ENCODE data around the gene PAIP2. TPM values are rescaled to one million over a fixed set of nuclear protein-coding genes. Genes with fewer than 3 reads are reported as not detected.

The PAIP2 gene
- total and polyA plus RNA-seq, 2 of the 4 experiments (the other 2 are of a cell fraction), result 41.9 to 59.5 TPM

- Histone ChIP-seq H2AK9ac (replicated peaks; ENCODE audit: low read depth, low read length, poor library complexity) (no peak overlapping the region), H2AK5ac (ENCODE audit: low read depth, low read length) (no peak overlapping the region), H3K9me1 (ENCODE audit: insufficient read depth, low read length) (peaks cover 22% of the 10 kb centered on the region), H3K9me3 (ENCODE audit: control insufficient read depth, insufficient read depth, low read length) (no peaks in the 10 kb centered on the region), H3K27ac (ENCODE audit: insufficient read depth, low read length) (no peak overlapping the region), H3K4me3 (ENCODE audit: insufficient read depth, low read depth, low read length) (no peak overlapping the region), H4K20me1 (ENCODE audit: insufficient read depth, low read length) (peaks cover 10% of the 10 kb centered on the region; the same call in 1 of the 2 replicates), H3K4ac (ENCODE audit: low read depth, low read length) (no peak overlapping the region), H3K23ac (ENCODE audit: low read depth, low read length) (no peak overlapping the region), H4K91ac (ENCODE audit: insufficient read depth, low read depth, low read length) (no peak overlapping the region), H3K9ac (ENCODE audit: low read depth, low read length) (no peak overlapping the region), H3K4me1 (ENCODE audit: control insufficient read depth, insufficient read depth, low read length) (peaks cover 6% of the 10 kb centered on the region; the same call in 1 of the 2 replicates), H2BK20ac (ENCODE audit: low read depth, low read length) (no peak overlapping the region), H3K36me3 (ENCODE audit: control insufficient read depth, insufficient read depth, low read length) (peaks cover 32% of the 10 kb centered on the region), H3K27me3 (ENCODE audit: control insufficient read depth, insufficient read depth, low read length) (no peaks in the 10 kb centered on the region), H3K56ac (ENCODE audit: extremely low read depth, insufficient read depth, low read length) (no peak overlapping the region), H3K14ac (replicated peaks; ENCODE audit: low read depth, low read length) (no peak overlapping the region), H4K5ac (ENCODE audit: low read depth, low read length) (no peak overlapping the region), H2BK5ac (ENCODE audit: low read depth, low read length, poor library complexity, severe bottlenecking) (no peak overlapping the region), H2AFZ (replicated peaks; ENCODE audit: low read length, poor library complexity) (no peak overlapping the region), H3K79me1 (ENCODE audit: low read depth in 1 of 2, low read length in 2 of 2) (peaks cover 6 to 21% of the 10 kb centered on the region in 2 experiments; a peak in 3 of 4 replicates), H2BK120ac (ENCODE audit: low read depth, low read length) (no peak overlapping the region), H4K8ac (ENCODE audit: low read depth in 2 of 2, low read length in 2 of 2) (no peak overlapping the region), H2BK15ac (ENCODE audit: low read depth, low read length) (no peak overlapping the region), H3K4me2 (ENCODE audit: low read depth, low read length) (no peak overlapping the region), H3K18ac (ENCODE audit: low read depth, low read length) (no peak overlapping the region)
- dilution Hi-C loops (cut with HindIII; ENCODE audit: low sequenced_read_pairs, unreplicated experiment) (no loop called here), in situ Hi-C loops (cut with MboI; ENCODE audit: low sequenced_read_pairs) (no loop called here), intact Hi-C loops (cut with micrococcal nuclease) (no loop called here)
- TF ChIP-seq MAZ (IDR thresholded peaks at IDR 0.05; ENCODE audit: borderline replicate concordance, low read depth, low read length) (no peak), NFE2L2 (IDR thresholded peaks at IDR 0.05; ENCODE audit: low read depth, low read length) (no peak), MXI1 (IDR thresholded peaks at IDR 0.05; ENCODE audit: borderline replicate concordance, low read depth, low read length) (no peak), CHD1 (IDR thresholded peaks at IDR 0.05; ENCODE audit: low read depth, low read length) (no peak), CEBPB (IDR thresholded peaks at IDR 0.05; ENCODE audit: low read depth, low read length) (no peak), RFX5 (IDR thresholded peaks at IDR 0.05; ENCODE audit: low read depth, low read length) (no peak), FOS (IDR thresholded peaks at IDR 0.05; ENCODE audit: low read depth, low read length) (no peak), ELK1 (IDR thresholded peaks at IDR 0.05; ENCODE audit: borderline replicate concordance, low read depth, low read length) (no peak), USF2 (IDR thresholded peaks at IDR 0.05; ENCODE audit: low read depth, low read length) (no peak), CTCF (conservative IDR thresholded peaks at IDR 0.05; ENCODE audit: low read depth, low read length) (no peak), BHLHE40 (IDR thresholded peaks at IDR 0.05; ENCODE audit: low read depth, low read length) (no peak), MAFK (IDR thresholded peaks at IDR 0.05; ENCODE audit: low read depth, low read length) (no peak), SMC3 (IDR thresholded peaks at IDR 0.05; ENCODE audit: low read depth, low read length) (no peak), POLR2A (IDR thresholded peaks at IDR 0.05; ENCODE audit: low read depth, low read length) (no peak), RAD21 (IDR thresholded peaks at IDR 0.05; ENCODE audit: low read length) (no peak), RCOR1 (IDR thresholded peaks at IDR 0.05; ENCODE audit: insufficient replicate concordance, low read length) (no peak)
- POLR2A ChIA-PET (ENCODE audit: unreplicated experiment), result no interaction called here
- no CpG with 5 or more reads among the region's 2 CpGs for WGBS, 2 experiments (ENCODE audit: extremely low coverage in 2 of 2, insufficient read length in 1 of 2)
- BruUV-seq (replicated peaks), result no TSS peak
- DNase-seq (no peak), ATAC-seq (ENCODE audit: low read depth) (no peak)
- CTCF ChIA-PET, result no interaction called here
Observed at GRCh38 chr5:139374909-139375308, 33.3 kb downstream of the PAIP2 start.

Measured in IMR-90 (cell line).